Measurements from ENCODE around the gene TUBGCP6. TPM values are rescaled to one million over a fixed set of nuclear protein-coding genes. Genes with fewer than 3 reads are reported as not detected.

The TUBGCP6 gene
- polyA plus RNA-seq, 1 donor from 2014 or later, result 74.5 TPM

GRCh38 chr22:50202130-50202666 lies 42.6 kb downstream of the TUBGCP6 start:
- peaks cover 11% of the 10 kb centered on the region for H3K36me3 ChIP-seq (ENCODE audit: insufficient read depth, low read length)
- no peak overlapping the region for H2AFZ ChIP-seq (ENCODE audit: low read depth, low read length)
- peak overlapping the region; percentile 81 for H3K9ac ChIP-seq (ENCODE audit: low read length)
- TF ChIP-seq REST (IDR thresholded peaks at IDR 0.05; ENCODE audit: borderline replicate concordance) (no peak), MXI1 (conservative IDR thresholded peaks at IDR 0.05; ENCODE audit: poor library complexity, severe bottlenecking) (no peak)
- peaks cover 20% of the 10 kb centered on the region for H3K79me2 ChIP-seq (replicated peaks; ENCODE audit: insufficient read depth, low read length)
- H3K4me2 ChIP-seq (ENCODE audit: low read length), result peak overlapping the region; percentile 94
- no peaks in the 10 kb centered on the region for H3K9me2 ChIP-seq (ENCODE audit: insufficient read depth, low read length)
- H3K9me3 ChIP-seq (ENCODE audit: low read length), result no peaks in the 10 kb centered on the region
- no peaks in the 10 kb centered on the region for H3F3A ChIP-seq (ENCODE audit: insufficient read depth, low read length, poor library complexity, severe bottlenecking)
- no peak overlapping the region for H3K27ac ChIP-seq (ENCODE audit: low read length)
- peak overlapping the region; percentile 86 for H3K4me3 ChIP-seq (ENCODE audit: low read length)
- H4K20me1 ChIP-seq (ENCODE audit: insufficient read depth), result peaks cover 3% of the 10 kb centered on the region
- H3K27me3 ChIP-seq (ENCODE audit: insufficient read depth, low read depth, low read length), result no peaks in the 10 kb centered on the region

GRCh38 chr22:50201191-50202129 lies 43.4 kb downstream of the TUBGCP6 start:
- Histone ChIP-seq H3K27ac (ENCODE audit: low read length) (no peak overlapping the region), H3K27me3 (ENCODE audit: insufficient read depth, low read depth, low read length) (no peaks in the 10 kb centered on the region), H2AFZ (ENCODE audit: low read depth, low read length) (no peak overlapping the region), H3K9me2 (ENCODE audit: insufficient read depth, low read length) (no peaks in the 10 kb centered on the region), H3K36me3 (ENCODE audit: insufficient read depth, low read length) (peaks cover 11% of the 10 kb centered on the region), H3F3A (ENCODE audit: insufficient read depth, low read length, poor library complexity, severe bottlenecking) (no peaks in the 10 kb centered on the region), H4K20me1 (ENCODE audit: insufficient read depth) (peaks cover 3% of the 10 kb centered on the region), H3K9me3 (ENCODE audit: low read length) (no peaks in the 10 kb centered on the region), H3K9ac (ENCODE audit: low read length) (peak overlapping the region; percentile 81), H3K4me2 (ENCODE audit: low read length) (peak overlapping the region; percentile 94), H3K4me3 (ENCODE audit: low read length) (peak overlapping the region; percentile 86), H3K79me2 (replicated peaks; ENCODE audit: insufficient read depth, low read length) (peaks cover 20% of the 10 kb centered on the region)
- peak; percentile 77 for TF ChIP-seq MXI1 (conservative IDR thresholded peaks at IDR 0.05; ENCODE audit: poor library complexity, severe bottlenecking)
- TF ChIP-seq RAD21 (conservative IDR thresholded peaks at IDR 0.05), result no peak

GRCh38 chr22:50200461-50201190 lies 44.2 kb downstream of the TUBGCP6 start, which contains the start of gene SELENOO:
TSS of gene SELENOO (plus strand) at chr22:50201011. CDS start at chr22:50201037, 26 bp downstream.
- Histone ChIP-seq H3K36me3 (ENCODE audit: insufficient read depth, low read length) (peaks cover 11% of the 10 kb centered on the region), H2AFZ (ENCODE audit: low read depth, low read length) (no peak within 1 kb of the TSS)

More at GRCh38 chr22:50200461-50201190, 44.2 kb downstream of the TUBGCP6 start, which contains the start of gene SELENOO:
- Histone ChIP-seq H4K20me1 (ENCODE audit: insufficient read depth) (peaks cover 3% of the 10 kb centered on the region), H3K9me2 (ENCODE audit: insufficient read depth, low read length) (no peaks in the 10 kb centered on the region), H3K9me3 (ENCODE audit: low read length) (no peaks in the 10 kb centered on the region), H3K4me2 (ENCODE audit: low read length) (peak within 1 kb of the TSS; percentile 94), H3F3A (ENCODE audit: insufficient read depth, low read length, poor library complexity, severe bottlenecking) (no peaks in the 10 kb centered on the region), H3K27ac (ENCODE audit: low read length) (peak within 1 kb of the TSS; percentile 42), H3K4me3 (ENCODE audit: low read length) (peak within 1 kb of the TSS; percentile 86), H3K79me2 (replicated peaks; ENCODE audit: insufficient read depth, low read length) (peaks cover 20% of the 10 kb centered on the region), H3K9ac (ENCODE audit: low read length) (peak within 1 kb of the TSS; percentile 81), H3K27me3 (ENCODE audit: insufficient read depth, low read depth, low read length) (no peaks in the 10 kb centered on the region)
- TF ChIP-seq RAD21 (conservative IDR thresholded peaks at IDR 0.05) (peak; percentile 18), POLR2AphosphoS5 (IDR thresholded peaks at IDR 0.05) (peak; percentile 91), TAF1 (IDR thresholded peaks at IDR 0.05; ENCODE audit: low read depth) (no peak)

Data from neural cell (in vitro differentiated cells).